GM12801 (cell line): Measurements from ENCODE around the gene SLCO3A1.

Source experiments
- CTCF ChIP-seq: IDR thresholded peaks from one replicate; pipeline ENCODE4 v1.5.1; 2011; ENCODE audit warnings: control low read depth; ENCODE audit not compliant: insufficient read length; ENCODE audit errors: extremely low read depth

Gene SLCO3A1

GRCh38 chr15:91866371-91866905 lies 12.9 kb downstream of the SLCO3A1 start:
- no peak for TF ChIP-seq CTCF

DNA sequence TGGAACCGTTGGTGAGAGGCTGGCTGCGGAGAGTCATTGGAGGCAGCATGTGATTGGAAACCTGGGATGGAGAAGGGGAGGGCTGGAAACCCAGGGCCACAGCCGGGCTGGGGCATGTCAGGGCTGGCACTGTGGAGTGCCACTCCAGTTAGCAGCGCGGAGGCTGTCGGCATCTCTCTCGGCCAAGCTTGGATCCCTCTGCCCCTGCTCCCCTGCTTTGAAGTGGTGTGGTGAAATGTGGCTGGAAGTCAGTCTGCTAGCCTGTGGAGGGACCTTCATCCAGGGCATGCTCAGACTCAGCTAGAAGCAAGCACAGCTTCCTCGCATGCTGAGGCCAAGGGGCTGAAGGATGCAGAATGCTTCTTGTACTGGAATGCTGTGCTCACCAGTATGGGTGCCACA lies 13.5 kb downstream of the SLCO3A1 start:
- no peak for TF ChIP-seq CTCF

GRCh38 chr15:91867581-91868026 lies 14.1 kb downstream of the SLCO3A1 start:
- no peak for TF ChIP-seq CTCF

- TF ChIP-seq CTCF = no peak
These were observed 17.5 kb downstream of the SLCO3A1 start for GRCh38 chr15:91870876-91871537.

- no peak for TF ChIP-seq CTCF
These were observed 18.3 kb downstream of the SLCO3A1 start for GRCh38 chr15:91871837-91872236.

DNA sequence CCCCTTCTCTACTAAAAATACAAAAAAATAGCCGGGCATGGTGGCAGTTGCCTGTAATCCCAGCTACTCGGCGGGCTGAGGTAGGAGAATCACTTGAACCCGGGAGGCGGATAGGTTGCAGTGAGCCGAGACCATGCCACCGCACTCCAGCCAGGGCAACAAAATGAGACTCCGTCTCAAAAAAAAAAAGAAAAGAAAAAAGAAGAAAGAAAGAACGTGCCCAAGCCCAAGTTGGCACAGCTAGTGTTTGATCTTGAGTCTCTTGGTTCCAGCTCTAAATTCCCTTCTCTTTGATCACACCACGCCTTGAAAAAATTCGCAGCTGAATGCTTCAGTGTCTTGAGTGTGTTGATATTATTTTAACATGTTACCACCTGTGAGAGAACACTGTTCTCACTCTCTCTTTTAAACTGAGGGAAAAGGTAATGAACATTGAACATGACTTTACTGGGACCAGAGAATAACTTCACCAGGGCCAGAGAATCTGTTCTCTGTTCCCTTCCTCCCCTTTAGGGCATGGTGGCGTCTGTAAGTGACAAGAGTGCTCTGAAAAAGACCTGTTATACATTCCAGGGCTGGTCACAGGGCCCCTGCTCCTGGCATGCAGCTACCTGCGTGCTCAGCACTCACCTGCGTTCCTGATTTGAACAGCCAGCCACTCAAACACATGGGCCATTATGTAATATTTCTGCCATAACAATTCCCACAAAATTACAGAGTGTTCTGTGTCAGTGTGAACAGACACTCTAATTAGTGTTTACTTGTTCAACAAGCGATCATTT lies 19.0 kb downstream of the SLCO3A1 start:
- no peak for TF ChIP-seq CTCF

DNA sequence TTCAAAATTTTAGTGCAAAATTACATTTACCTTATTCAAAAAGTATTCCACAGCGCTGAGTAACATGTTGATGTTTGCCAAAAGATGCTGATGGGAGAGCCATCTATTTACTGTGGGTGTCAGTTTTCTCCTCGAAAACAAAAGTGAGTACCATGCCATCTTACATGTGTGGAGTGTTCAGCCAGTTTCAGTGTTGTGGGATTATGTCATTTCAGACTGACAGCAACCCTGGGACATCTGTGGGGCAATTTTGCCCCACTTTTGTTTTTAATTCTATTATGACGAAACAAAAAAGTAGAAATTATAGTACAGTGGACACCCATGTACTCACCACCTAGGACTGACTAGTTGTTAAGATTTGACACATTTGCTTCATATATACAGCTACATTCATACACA lies 19.6 kb downstream of the SLCO3A1 start:
- TF ChIP-seq CTCF = no peak
